T-helper 2 cell treated with Interferon-gamma antibody and Interleukin-4, amounts not matched to agents 100 ng/mL and 5 ng/mL, for 36 hours (primary cell): ENCODE measurements around the gene CNIH2. TPM values are rescaled to one million over a fixed set of nuclear protein-coding genes. Genes with fewer than 3 reads are reported as not detected.

Source experiments
- intact Hi-C: fragments of 100-400 bp; cut with micrococcal nuclease; formaldehyde crosslinking; loops from one replicate; pipeline ENCODE4 v1.15.1; 2023
- total RNA-seq: library from RNA; stranded (reverse); gene quantifications from 2 replicates; pipeline ENCODE4 v1.2.3, GENCODE V29; 2022

CNIH2 gene
- total RNA-seq, 1 donor from 2014 or later: 1.5 TPM

GRCh38 chr11:66289548-66290329, 11.8 kb downstream of the CNIH2 start:
- intact Hi-C loops: loop anchor here (1.0 to 10.0 kb wide), 4 partner anchors 21 to 575 kb away; partner anchors contain the start of genes BRMS1, KAT5 and RAB1B

DNA sequence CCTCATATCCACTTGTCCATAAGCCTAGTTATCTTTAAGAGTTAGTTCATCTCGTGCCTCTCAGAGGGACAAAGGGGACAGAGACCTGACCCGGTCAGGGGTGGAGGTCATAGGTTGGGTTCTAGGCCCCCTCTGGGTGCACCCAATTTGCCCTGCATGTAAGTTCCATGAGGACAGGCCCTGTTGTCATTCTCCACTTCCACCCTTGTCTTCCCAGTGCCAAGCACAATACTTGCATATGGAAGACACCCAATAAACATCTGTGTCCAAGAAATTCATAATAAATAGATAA, 12.3 kb downstream of the CNIH2 start:
- intact Hi-C loops: no loop called here

- intact Hi-C loops: no loop called here
Observed at GRCh38 chr11:66291303-66291705, 13.3 kb downstream of the CNIH2 start.

DNA sequence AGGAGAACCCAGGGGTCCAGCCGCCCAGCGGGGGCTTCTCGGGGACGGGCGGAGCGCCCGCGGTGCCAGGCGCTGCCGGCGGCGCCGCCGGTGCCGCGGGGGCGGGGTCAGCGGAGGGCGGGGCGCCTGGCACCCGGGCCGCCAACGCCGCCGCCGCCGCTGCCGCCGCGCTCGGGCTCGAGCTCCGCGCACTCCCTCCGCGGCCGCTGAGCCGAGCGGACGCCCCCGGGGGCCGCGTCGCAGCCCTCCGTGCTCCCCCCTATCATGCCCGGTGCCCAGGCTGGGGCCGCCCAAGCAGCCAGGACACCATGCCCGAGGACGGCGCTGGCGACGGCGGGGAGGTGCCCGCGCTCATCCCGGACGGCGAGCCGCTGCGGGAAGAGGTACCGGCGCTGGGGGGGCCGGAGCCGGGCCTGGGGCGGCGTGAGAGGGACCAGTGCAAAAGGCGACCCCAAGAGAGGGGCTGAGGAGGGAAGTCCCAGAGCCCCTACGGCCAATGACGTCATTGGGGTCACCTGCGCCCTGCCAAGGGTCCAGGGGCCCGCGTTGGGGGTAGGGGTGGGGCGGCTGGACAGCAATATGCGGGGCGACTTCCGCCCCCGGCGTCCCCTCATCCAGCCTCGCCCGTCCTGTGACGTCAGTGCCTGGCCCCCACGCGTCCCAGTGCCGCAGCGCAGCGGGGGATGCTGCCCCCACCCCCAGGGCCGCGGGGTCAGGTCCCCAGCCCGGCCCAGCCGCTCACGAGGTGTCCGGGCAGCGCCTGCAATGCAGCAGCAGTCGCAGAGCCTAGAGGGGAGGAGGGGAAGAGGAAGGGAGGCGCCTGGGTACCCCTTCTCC, 13.9 kb downstream of the CNIH2 start, which contains the start of gene TMEM151A:
Gene TMEM151A, plus strand, starts transcription at position 189 of the 837 bp plus-strand sequence. Its CDS starts 120 bp downstream, at position 309.
- intact Hi-C loops: no loop called here

DNA sequence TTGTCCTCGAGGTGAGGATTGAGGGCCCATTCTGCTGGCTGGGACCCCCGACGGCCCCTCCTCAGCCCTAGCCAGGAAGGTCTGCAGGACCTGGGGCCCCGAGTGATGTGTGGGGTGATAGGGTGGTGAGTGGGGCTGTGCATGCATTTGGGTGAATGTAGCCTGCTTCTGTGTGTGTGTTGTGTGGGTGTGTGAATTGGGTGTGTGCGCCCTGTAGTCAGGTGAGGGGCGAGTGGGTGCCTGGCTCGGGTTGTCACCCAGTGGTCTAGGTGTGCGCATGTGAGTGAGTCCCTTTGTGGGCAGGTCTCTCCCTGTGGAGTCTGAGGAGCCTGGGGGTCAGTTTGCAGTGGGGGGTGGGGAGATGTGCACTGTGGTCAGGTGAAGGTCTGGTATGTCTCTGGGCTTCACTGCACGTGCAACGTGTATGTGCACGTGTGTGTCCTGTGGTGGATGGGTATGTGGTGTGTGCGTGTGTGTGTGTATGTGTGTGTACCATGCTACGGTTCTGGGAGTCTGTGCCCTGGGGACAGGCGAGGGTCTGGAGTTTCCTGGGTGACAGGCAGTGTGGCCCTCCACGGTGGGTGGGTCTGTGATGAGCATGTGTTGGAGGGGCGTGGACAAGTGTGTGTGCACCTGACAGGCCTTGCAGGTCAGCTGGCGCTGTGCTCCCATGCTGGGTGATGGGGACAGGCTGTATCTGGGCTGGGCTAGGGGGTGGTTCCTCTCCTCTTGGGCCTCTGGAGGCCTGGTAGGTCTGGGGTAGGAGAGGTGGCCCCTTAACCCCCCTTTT, 14.8 kb downstream of the CNIH2 start:
- intact Hi-C loops: no loop called here

GRCh38 chr11:66293352-66293751, 15.4 kb downstream of the CNIH2 start:
- intact Hi-C loops: no loop called here

- intact Hi-C loops: no loop called here
Observed at GRCh38 chr11:66293777-66294625, 16.0 kb downstream of the CNIH2 start.

GRCh38 chr11:66294626-66295620, 16.9 kb downstream of the CNIH2 start:
- intact Hi-C loops: no loop called here

GRCh38 chr11:66297610-66298009, 19.6 kb downstream of the CNIH2 start:
- intact Hi-C loops: no loop called here

DNA sequence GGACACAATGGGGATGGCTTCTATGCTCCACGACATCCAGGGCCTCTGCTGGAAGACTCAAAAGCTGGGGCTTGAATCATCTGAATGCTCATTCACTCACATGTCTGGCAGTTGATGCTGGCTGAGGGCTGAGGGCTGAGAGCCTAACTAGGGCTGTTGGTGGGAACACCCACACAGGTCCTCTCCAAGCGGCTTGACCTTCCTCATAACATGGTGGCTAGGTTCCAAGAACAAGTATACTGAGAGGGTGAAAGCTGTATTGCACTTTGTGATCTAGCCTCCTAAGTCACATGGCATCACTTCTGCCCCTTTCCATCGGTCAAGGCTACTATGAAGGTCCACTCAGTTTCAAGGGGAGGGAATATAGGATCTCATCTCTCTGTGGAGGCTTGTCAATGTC, 21.2 kb downstream of the CNIH2 start:
- intact Hi-C loops: no loop called here

- intact Hi-C loops: no loop called here
Observed at GRCh38 chr11:66302656-66303055, 24.7 kb downstream of the CNIH2 start.

DNA sequence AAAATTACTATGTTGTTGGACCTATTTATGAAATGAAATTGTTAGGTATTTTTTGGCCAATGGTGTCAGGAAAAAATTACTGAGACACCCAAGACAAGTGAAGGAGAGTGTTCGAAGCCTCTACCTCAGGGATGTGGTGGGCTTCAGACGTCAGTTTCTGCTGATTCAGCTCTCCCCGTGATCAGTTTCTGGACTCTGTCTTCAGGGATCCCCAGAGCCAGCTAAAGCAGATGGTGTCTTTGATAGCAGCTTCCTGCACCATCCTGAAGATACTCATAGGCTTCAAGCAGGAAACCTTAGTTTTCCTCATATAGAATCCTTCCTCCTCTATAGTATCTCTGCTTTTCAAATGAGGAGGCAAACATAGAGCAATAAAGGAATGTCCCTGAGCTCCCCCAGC, 31.5 kb downstream of the CNIH2 start:
- intact Hi-C loops: no loop called here

GRCh38 chr11:66310324-66310723, 32.3 kb downstream of the CNIH2 start:
- intact Hi-C loops: no loop called here

- intact Hi-C loops: loop anchor here (1.0 kb wide), 1 partner anchor 78 kb away; no protein-coding TSS in a partner anchor
Observed at GRCh38 chr11:66310803-66311440, 32.9 kb downstream of the CNIH2 start.

GRCh38 chr11:66311470-66311964, 33.5 kb downstream of the CNIH2 start:
- intact Hi-C loops: loop anchor here (1.0 kb wide), 1 partner anchor 78 kb away; no protein-coding TSS in a partner anchor

GRCh38 chr11:66311965-66312548, 34.1 kb downstream of the CNIH2 start:
- intact Hi-C loops: loop anchor here (1.0 kb wide), 6 partner anchors 16 to 154 kb away; partner anchors contain the start of genes BRMS1, PELI3, RAB1B and YIF1A

- intact Hi-C loops: loop anchor here (1.0 kb wide), 5 partner anchors 16 to 154 kb away; partner anchors contain the start of genes BRMS1, PELI3, RAB1B and YIF1A
Observed at GRCh38 chr11:66312549-66313320, 34.8 kb downstream of the CNIH2 start.
